Retinal pigment epithelial cell (primary cell): ENCODE data around the gene COL1A2.
A peak's percentile ranks its signal among the peaks of the same experiment; 100 is the strongest.

Experiments
- DNase-seq: peaks from one replicate; pipeline ENCODE4 v3.0.0-alpha.2; 2010; ENCODE audit warnings: low read depth
- H3K4me3 ChIP-seq: 2 replicates; pipeline ENCODE4 v1.5.1; 2011; ENCODE audit warnings: mild to moderate bottlenecking, low read length, control low read depth, moderate library complexity
- CTCF ChIP-seq: conservative IDR thresholded peaks from 2 replicates; pipeline ENCODE4 v1.5.1; 2011; ENCODE audit warnings: low read depth, low read length, control low read depth, inconsistent platforms

Gene COL1A2

GRCh38 chr7:94436018-94436604, 41.4 kb downstream of the COL1A2 start:
- TF ChIP-seq CTCF = peak; percentile 83
- peak; percentile 18 for DNase-seq
- no peak overlapping the region for H3K4me3 ChIP-seq

GRCh38 chr7:94436700-94437099, 42.0 kb downstream of the COL1A2 start:
- TF ChIP-seq CTCF = no peak
- no peak overlapping the region for H3K4me3 ChIP-seq
- DNase-seq = no peak

GRCh38 chr7:94439893-94440381, 45.2 kb downstream of the COL1A2 start:
- no peak for DNase-seq
- no peak overlapping the region for H3K4me3 ChIP-seq
- no peak for TF ChIP-seq CTCF

GRCh38 chr7:94440451-94441039, 45.9 kb downstream of the COL1A2 start:
- DNase-seq = no peak
- TF ChIP-seq CTCF = no peak

GRCh38 chr7:94441138-94441537, 46.4 kb downstream of the COL1A2 start:
- no peak for DNase-seq
- H3K4me3 ChIP-seq = no peak overlapping the region
- no peak for TF ChIP-seq CTCF

More at GRCh38 chr7:94440451-94441039, 45.9 kb downstream of the COL1A2 start:
- H3K4me3 ChIP-seq = no peak overlapping the region

GRCh38 chr7:94442639-94443038, 47.9 kb downstream of the COL1A2 start:
- H3K4me3 ChIP-seq = no peak overlapping the region
- no peak for DNase-seq
- no peak for TF ChIP-seq CTCF

- TF ChIP-seq CTCF = no peak
- H3K4me3 ChIP-seq = no peak overlapping the region
- DNase-seq = no peak
These were observed 50.1 kb downstream of the COL1A2 start for GRCh38 chr7:94444813-94445212.
